NCI-H2029 treated with DMSO at 0.1 percent for 48 hours (cell line): ENCODE results near the gene RAB5IF.
"Not testable (repeated sequence)": the region's sequence is repeated elsewhere in the genome, so short reads cannot be mapped to it uniquely, and the experiment has no call there.

Experiments
- DNase-seq: peaks from one replicate; lab custom pipeline; 2025; lab: John Stamatoyannopoulos, UW

Gene RAB5IF

GRCh38 chr20:36605399-36606157, at the start of gene RAB5IF:
Gene RAB5IF, plus strand, starts transcription at chr20:36605779. Its CDS starts 173 bp downstream, at chr20:36605952.
- DNase-seq, result peak; percentile 92

DNA sequence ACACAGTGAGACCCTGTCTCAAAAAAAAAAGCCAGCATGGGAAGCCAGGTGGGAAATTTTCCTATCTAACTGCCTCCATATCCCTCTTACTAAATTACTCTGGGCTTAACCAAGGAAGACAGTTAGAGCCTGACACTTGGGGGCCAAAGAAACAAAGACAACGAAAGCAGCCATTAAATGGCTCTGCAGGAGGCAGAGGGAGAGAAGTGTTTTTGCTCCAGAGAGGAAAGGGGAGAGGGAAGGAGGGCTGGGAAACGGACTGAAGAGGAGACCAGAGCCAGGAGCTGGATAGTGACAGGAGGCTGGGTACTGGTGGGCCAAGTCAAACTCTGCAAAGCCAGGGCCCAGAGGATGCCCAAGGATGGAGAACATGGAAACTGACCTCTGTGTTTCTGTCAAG, 42.9 kb upstream of the RAB5IF start:
- no peak for DNase-seq

DNA sequence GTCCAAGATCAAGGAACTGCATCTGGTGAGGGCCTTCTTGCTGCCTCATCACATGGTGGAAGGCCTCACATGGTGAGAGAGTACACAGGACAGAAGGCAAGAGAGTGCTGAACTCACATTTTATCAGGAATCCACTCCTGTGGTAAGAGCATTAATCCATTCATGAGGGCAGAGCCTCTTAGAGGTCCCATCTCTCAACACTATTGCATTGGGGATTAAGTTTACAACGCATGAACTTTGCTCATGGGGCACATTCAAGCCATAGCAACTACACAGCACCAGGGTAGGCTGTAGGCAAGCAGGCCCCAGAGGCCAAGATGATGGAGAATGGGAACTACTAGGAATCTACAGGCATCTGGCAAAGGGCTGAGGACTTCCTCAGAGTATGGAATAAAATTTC, 42.2 kb upstream of the RAB5IF start:
- DNase-seq, result no peak

DNA sequence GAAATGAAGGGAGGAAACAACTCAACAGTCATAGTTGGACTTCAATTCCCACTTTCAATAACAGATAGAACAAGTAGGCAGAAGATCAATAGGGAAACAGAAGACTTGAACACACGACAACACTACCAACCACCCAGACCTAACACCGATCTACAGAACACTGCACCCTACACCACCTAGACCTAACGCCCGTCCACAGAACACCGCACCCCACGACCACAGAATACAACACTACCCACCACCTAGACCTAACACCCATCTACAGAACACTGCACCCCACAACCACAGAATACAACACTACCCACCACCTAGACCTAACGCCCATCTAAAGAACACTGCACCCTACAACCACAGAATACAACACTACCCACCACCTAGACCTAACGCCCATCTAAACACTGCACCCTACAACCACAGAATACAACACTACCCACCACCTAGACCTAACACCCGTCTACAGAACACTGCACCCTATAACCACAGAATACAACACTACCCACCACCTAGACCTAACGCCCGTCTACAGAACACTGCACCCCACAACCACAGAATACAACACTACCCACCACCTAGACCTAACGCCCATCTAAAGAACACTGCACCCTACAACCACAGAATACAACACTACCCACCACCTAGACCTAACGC, 41.4 kb upstream of the RAB5IF start:
- DNase-seq, result not testable (repeated sequence)

DNA sequence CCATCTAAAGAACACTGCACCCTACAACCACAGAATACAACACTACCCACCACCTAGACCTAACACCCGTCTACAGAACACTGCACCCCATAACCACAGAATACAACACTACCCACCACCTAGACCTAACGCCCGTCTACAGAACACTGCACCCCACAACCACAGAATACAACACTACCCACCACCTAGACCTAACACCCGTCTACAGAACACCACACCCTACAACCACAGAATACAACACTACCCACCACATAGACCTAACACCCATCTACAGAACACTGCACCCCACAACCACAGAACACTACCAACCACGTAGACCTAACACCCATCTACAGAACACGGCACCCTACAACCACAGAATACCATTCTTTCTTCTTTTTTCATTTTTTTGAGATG, 40.9 kb upstream of the RAB5IF start:
- DNase-seq, result not testable (repeated sequence)

DNA sequence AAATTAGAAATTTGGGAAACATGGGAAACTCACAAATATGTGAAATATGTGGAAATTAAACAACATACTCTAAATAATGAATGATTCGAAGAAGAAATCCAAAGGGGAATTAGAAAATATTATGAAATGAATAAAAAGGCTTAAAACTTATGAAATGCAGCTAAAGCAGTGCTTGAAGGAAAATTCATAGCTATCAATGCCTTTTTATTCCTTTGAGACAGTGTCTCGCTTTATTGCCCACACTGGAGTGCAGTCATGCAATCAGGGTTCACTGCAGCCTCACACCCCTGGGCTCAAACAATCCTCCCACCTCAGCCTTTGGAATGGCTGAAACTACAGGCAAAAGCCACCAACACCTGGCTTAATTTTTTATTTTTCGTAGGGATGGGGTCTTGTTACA, 40.1 kb upstream of the RAB5IF start:
- no peak for DNase-seq

DNA sequence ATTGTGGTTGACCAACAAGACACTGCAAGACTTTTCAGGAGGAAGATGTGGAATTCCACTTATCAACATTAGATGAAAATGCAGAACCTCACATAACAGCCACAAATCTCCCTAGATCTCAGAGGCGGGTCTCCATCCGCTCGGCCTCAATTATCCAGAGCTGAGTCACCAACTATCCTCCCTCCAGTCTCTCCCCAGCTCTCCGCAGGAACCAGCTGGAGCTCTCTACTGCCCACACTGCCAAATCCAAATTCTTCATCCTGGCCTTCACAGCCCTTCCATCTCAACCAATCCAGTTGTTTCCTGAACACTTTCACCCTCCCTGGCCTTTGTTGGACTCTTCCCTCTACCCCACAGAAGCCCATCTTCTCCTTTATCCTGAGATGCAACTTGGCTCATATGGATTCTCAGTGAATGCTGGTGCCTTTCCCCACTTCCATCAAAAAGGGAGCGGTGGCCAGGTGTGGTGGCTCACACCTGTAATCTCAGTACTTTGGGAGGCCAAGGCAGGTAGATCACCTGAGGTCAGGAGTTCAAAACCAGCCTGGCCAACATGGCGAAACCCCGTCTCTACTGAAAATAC, 35.6 kb upstream of the RAB5IF start:
- no peak for DNase-seq

GRCh38 chr20:36571564-36572504, 33.7 kb upstream of the RAB5IF start:
- DNase-seq, result no peak

DNA sequence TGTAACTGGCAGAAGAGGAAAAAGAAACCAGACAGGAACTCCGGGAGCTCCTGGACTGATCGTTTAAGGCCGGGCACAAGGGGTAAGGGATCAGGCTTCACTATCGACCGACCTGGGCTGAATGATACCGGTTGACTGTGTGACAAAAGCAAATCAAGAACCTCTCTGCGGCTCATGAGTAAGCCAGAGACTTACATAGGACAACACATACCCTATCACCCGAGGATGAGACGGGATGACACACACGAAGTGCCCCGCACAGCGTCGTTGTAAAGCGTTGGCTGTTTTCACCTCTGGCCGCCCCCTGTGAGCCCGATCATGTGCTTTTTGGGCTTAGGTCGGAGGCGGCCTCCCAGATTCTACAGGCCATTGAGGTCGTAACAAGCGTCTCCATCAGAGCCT, 32.9 kb upstream of the RAB5IF start:
- no peak for DNase-seq

- DNase-seq, result no peak
Observed at GRCh38 chr20:36573103-36573797, 32.3 kb upstream of the RAB5IF start, which contains the start of gene TGIF2. Gene TGIF2, plus strand, starts transcription at chr20:36573597. Its CDS starts 5,178 bp downstream, at chr20:36578775.

DNA sequence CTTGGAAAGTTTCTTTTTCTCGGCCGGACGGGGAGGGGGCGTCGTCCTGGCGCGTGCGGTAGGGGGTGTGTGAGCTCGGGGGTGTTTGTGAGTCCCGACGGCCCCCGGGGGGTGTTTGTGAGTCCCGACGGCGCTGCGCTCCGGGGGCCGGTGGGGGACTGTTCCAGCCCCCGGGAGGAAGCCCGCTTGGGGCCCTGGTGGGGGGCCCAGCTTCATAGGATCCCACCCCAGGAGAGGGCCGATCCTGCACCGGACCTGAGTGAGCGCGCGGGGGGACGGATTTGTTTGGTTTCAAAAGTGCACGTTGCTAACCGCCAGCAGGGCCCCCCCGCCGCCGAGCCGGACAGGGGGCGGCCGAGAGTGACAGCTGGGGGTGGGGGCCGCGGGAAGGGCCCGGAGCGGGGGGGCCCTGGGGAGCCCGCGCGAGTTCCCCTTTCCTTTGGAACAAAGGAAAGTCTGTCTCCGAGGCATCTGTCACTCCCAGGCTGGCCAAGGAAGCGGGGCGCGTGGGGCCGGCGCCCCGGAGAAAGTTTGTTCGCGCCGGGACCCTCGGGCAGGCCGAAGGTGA, 31.7 kb upstream of the RAB5IF start:
- DNase-seq, result no peak

DNA sequence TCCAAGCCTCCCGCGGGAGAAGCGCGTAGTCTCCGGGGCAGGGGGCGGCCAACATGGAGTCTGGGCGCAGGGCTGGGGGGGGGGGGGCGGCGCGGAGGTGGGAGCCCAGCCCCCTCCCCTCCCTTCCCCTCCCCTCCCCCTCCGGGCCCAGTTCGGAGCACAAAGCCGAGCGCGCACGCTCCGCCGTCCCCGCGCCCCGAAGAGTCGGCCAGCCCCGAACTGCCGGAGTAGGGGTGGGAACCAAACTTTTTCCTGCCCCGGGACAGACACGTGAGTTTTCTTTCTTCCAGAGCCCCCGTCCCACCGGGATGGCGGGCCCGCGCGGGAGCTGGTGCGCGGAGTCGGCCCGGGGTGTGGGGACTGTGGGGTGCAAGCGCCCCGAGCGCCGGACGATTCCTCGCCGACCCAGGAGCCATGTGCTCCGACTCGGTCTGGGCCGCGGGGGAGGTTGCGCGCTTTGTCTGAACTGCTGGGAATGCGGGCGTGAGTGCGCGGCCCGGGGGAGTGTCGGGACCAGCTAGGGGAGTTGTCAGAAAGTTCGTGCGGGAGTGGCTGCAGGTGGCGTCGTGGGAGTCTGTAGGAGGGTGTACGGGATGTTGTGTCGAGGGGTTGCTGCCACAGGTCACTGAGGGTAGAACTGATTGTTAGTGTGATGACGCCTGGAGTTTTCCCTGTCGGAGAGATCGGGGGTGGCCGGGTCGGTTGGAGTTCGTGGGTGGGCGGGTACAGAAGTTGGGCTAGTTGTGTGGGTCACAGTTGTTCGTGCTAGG, 31.0 kb upstream of the RAB5IF start:
- no peak for DNase-seq

- DNase-seq, result no peak
Observed at GRCh38 chr20:36576081-36576445, 29.5 kb upstream of the RAB5IF start.

DNA sequence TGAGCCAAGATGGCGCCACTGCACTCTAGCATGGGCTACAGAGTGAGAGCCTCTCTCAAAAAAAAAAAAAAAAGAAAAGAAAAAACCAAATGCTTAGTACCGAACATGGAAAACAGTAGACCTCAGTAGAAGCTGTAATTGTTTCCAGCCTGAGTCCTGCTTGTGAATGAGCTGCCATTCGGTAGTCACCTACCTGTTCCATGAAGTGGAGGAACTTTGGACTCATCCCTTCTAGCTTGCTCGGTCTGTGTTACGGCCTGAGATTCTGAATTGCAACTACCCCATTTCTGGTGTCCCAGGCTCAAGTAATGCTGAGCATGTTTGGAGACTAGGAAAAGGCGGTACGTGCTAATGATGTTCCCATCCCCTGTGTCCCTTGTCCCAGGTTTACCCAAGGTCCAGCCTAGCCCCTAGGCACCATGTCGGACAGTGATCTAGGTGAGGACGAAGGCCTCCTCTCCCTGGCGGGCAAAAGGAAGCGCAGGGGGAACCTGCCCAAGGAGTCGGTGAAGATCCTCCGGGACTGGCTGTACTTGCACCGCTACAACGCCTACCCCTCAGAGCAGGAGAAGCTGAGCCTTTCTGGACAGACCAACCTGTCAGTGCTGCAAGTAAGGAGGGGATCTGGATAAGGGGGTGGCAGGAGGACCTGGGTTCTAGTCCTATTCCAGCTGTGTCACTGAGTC, 27.1 kb upstream of the RAB5IF start:
- no peak for DNase-seq

- no peak for DNase-seq
Observed at GRCh38 chr20:36579996-36580545, 25.5 kb upstream of the RAB5IF start.

- no peak for DNase-seq
Observed at GRCh38 chr20:36582322-36582721, 23.3 kb upstream of the RAB5IF start.

DNA sequence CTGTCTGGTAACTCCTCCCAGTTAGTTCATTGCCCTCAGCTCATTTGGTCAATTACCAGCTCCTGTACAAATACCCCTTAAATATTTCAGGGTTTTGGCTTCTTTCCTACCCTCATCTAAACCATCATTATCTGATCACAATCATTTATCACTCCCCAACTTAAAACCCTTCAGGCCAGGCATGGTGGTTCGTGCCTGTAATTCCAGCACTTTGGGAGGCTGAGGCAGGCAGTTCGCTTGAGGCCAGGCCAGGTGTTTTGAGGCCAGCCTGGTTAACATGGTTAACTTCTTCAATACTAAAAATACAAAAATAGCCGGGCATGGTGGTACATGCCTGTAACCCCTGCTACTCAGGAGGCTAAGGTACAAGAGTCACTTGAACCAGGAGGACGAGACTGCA, 22.8 kb upstream of the RAB5IF start:
- DNase-seq, result no peak

GRCh38 chr20:36584018-36584481, 21.5 kb upstream of the RAB5IF start:
- no peak for DNase-seq

- no peak for DNase-seq
Observed at GRCh38 chr20:36585410-36586125, 20.0 kb upstream of the RAB5IF start.
